Lung microvascular endothelial cell (primary cell): ENCODE results near the gene CALML6. TPM values are rescaled to one million over a fixed set of nuclear protein-coding genes. Genes with fewer than 3 reads are reported as not detected.
"Not testable (repeated sequence)": the region's sequence is repeated elsewhere in the genome, so short reads cannot be mapped to it uniquely, and the experiment has no call there.

ENCODE experiments used
- DNase-seq, 2 donors: peaks; one replicate each; pipeline versions ENCODE4 v3.0.0 to v3.0.0-alpha.2; 2010; ENCODE audit warnings: low read depth in 2 of 2
- total RNA-seq: library from RNA; depleted of rRNA; stranded (reverse); fragments of >200 nt; gene quantifications from 2 replicates; pipeline ENCODE4 v1.2.1, GENCODE V29; 2014

The CALML6 gene
- total RNA-seq: not detected in 2 replicates

- no peak for DNase-seq
These were observed at the start of gene CALML6 for GRCh38 chr1:1914971-1915692. Gene CALML6 (plus strand): TSS chr1:1915260. CDS start chr1:1915281, 21 bp downstream.

- no peak for DNase-seq
These were observed 47.9 kb upstream of the CALML6 start for GRCh38 chr1:1867164-1867563.

- no peak for DNase-seq
These were observed 45.6 kb upstream of the CALML6 start for GRCh38 chr1:1869469-1869868.

GRCh38 chr1:1872329-1872994 lies 42.6 kb upstream of the CALML6 start:
- no peak for DNase-seq

- DNase-seq: no peak
These were observed 41.9 kb upstream of the CALML6 start for GRCh38 chr1:1873186-1873585.

GRCh38 chr1:1874901-1875300 lies 40.2 kb upstream of the CALML6 start:
- DNase-seq: no peak

GRCh38 chr1:1875932-1876331 lies 39.1 kb upstream of the CALML6 start:
- no peak for DNase-seq

- no peak for DNase-seq
These were observed 38.6 kb upstream of the CALML6 start for GRCh38 chr1:1876335-1876930.

GRCh38 chr1:1877865-1878436 lies 37.1 kb upstream of the CALML6 start:
- no peak for DNase-seq

GRCh38 chr1:1879942-1880341 lies 35.1 kb upstream of the CALML6 start:
- DNase-seq: no peak

- no peak for DNase-seq
These were observed 34.3 kb upstream of the CALML6 start for GRCh38 chr1:1880617-1881312.

GRCh38 chr1:1881727-1882126 lies 33.3 kb upstream of the CALML6 start:
- no peak for DNase-seq

- no peak for DNase-seq
These were observed 31.8 kb upstream of the CALML6 start for GRCh38 chr1:1883092-1883873.

GRCh38 chr1:1883890-1884289 lies 31.2 kb upstream of the CALML6 start:
- not testable (repeated sequence) for DNase-seq

GRCh38 chr1:1889090-1889750 lies 25.8 kb upstream of the CALML6 start:
- DNase-seq: no peak

GRCh38 chr1:1889847-1890505 lies 25.1 kb upstream of the CALML6 start:
- peak; percentile 60 to 62 for DNase-seq

- DNase-seq: peak; percentile 90 to 95
These were observed 24.3 kb upstream of the CALML6 start, which contains the start of gene GNB1 for GRCh38 chr1:1890506-1891348. Gene GNB1 (minus strand): TSS chr1:1891087. CDS start chr1:1825453, 65,634 bp downstream.

GRCh38 chr1:1891349-1892078 lies 23.5 kb upstream of the CALML6 start:
- peak; percentile 46 to 76 for DNase-seq
